ENCODE results near the gene MAP4K1. TPM values are rescaled to one million over a fixed set of nuclear protein-coding genes. Genes with fewer than 3 reads are reported as not detected.

Gene MAP4K1
- polyA plus RNA-seq, 2 of the 4 experiments (the other 2 are of a cell fraction), result 1.2 to 2.6 TPM

DNA sequence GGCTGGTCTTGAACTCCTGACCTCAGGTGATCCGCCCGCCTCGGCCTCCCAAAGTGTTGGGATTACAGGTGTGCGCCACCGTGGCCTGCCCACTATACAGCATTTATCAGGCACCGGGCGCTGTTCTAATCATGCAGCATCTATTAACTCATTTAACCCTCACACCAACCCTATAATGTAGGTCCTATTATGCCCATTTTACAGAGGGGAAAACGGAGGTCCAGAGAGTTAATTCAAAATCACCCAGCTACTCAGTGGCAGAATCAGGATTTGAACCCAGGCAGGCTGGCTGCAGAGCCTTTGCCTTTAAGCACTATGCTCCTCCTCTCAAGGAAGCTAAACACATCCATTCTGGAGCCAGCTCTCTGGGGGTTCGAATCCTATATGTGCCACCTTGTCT lies 54.3 kb downstream of the MAP4K1 start:
- Histone ChIP-seq H3K4me2 (no peak overlapping the region), H3K4me1 (0 out of 3 replicates have a peak, but pooled peaks cover 3% of the 10 kb centered on the region), H3K9me3 (no peaks in the 10 kb centered on the region), H3K27ac (no peak overlapping the region), H3K4me3 (no peak overlapping the region)
- TF ChIP-seq TP53 (CRISPR knock-in tag; IDR thresholded peaks at IDR 0.05) (no peak), MYC (IDR thresholded peaks at IDR 0.05; ENCODE audit: borderline replicate concordance, low read length) (no peak), NFE2L2 (conservative IDR thresholded peaks at IDR 0.05; ENCODE audit: low read length) (no peak), KDM1A (IDR thresholded peaks at IDR 0.05; ENCODE audit: low read depth) (peak; percentile 72; the same call in 1 of the 2 replicates)
- whole genome bisulfite sequencing (ENCODE audit: missing lambda C conversion rate), result 86% methylated on average over 9 of the region's 9 CpGs
- DNase-seq (ENCODE audit: low read depth in 1 of 2, low spot score in 1 of 2), result no peak
- ChIA-PET POLR2A (no interaction called here), CTCF (interaction anchor here (0.9 to 5.0 kb wide), 6 partner anchors 9 to 71 kb away, joined by 3 to 31 read pairs (median 4); no protein-coding TSS in a partner anchor)
- no peak for FAIRE-seq
- no peak for ATAC-seq

DNA sequence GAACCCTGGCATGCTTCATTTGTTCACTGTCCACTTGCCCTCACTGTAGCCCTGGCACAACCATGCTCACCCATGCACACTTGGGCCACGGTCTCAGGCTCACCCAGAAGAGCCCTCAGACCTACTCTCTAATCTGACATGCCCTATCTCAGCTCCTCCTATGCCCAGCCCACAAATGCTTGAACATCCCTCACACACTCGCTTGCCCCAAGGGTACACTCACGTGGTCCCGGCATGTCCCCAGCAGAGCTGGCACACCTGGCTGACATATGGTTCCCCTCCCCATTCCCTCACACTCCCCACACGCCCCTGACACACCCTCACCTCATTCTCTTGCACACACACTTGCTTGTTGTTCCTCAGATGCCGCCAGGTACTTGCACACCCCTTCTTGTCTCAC lies 55.7 kb downstream of the MAP4K1 start:
- ChIA-PET POLR2A (no interaction called here), CTCF (interaction anchor here (0.6 to 5.0 kb wide), 6 partner anchors 9 to 389 kb away, joined by 3 to 31 read pairs (median 4); no protein-coding TSS in a partner anchor)
- no peaks in the 10 kb centered on the region for H3K9me3 ChIP-seq
- H3K27ac ChIP-seq, result no peak overlapping the region
- 46% methylated on average over 6 of the region's 6 CpGs for WGBS (ENCODE audit: missing lambda C conversion rate)
- H3K4me2 ChIP-seq, result no peak overlapping the region
- FAIRE-seq, result no peak
- H3K4me3 ChIP-seq, result no peak overlapping the region
- H3K4me1 ChIP-seq, result 0 out of 3 replicates have a peak, but pooled peaks cover 3% of the 10 kb centered on the region
- ATAC-seq, result peak; percentile 19 to 30; a peak in 4 of 6 replicates
- DNase-seq (ENCODE audit: low read depth in 1 of 2, low spot score in 1 of 2), result no peak
- TF ChIP-seq, protein P1, sequence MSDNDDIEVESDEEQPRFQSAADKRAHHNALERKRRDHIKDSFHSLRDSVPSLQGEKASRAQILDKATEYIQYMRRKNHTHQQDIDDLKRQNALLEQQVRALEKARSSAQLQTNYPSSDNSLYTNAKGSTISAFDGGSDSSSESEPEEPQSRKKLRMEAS (IDR thresholded peaks at IDR 0.05), result no peak
- TF ChIP-seq RARB (CRISPR knock-in tag; IDR thresholded peaks at IDR 0.05), result no peak
- no peak for TF ChIP-seq TFCP2L1 (CRISPR knock-in tag; IDR thresholded peaks at IDR 0.05)
- no peak for TF ChIP-seq BHLHE40 (IDR thresholded peaks at IDR 0.05; ENCODE audit: low read depth, low read length)
- TF ChIP-seq FOSB (CRISPR knock-in tag; IDR thresholded peaks at IDR 0.05), result no peak
- TF ChIP-seq, protein P2, sequence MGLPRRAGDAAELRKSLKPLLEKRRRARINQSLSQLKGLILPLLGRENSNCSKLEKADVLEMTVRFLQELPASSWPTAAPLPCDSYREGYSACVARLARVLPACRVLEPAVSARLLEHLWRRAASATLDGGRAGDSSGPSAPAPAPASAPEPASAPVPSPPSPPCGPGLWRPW (IDR thresholded peaks at IDR 0.05), result no peak
- TF ChIP-seq, protein P3, sequence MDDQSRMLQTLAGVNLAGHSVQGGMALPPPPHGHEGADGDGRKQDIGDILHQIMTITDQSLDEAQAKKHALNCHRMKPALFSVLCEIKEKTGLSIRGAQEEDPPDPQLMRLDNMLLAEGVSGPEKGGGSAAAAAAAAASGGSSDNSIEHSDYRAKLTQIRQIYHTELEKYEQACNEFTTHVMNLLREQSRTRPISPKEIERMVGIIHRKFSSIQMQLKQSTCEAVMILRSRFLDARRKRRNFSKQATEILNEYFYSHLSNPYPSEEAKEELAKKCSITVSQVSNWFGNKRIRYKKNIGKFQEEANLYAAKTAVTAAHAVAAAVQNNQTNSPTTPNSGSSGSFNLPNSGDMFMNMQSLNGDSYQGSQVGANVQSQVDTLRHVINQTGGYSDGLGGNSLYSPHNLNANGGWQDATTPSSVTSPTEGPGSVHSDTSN (IDR thresholded peaks at IDR 0.05), result no peak
- no peak for TF ChIP-seq TP53 (CRISPR knock-in tag; IDR thresholded peaks at IDR 0.05)
- TF ChIP-seq EHF (CRISPR knock-in tag; IDR thresholded peaks at IDR 0.05), result no peak
- no peak for TF ChIP-seq MAZ (IDR thresholded peaks at IDR 0.05; ENCODE audit: borderline replicate concordance, low read depth, low read length)
- TF ChIP-seq PHF8 (IDR thresholded peaks at IDR 0.05; ENCODE audit: borderline replicate concordance, low read depth), result no peak
- no peak for TF ChIP-seq HDAC2 (IDR thresholded peaks at IDR 0.05)

DNA sequence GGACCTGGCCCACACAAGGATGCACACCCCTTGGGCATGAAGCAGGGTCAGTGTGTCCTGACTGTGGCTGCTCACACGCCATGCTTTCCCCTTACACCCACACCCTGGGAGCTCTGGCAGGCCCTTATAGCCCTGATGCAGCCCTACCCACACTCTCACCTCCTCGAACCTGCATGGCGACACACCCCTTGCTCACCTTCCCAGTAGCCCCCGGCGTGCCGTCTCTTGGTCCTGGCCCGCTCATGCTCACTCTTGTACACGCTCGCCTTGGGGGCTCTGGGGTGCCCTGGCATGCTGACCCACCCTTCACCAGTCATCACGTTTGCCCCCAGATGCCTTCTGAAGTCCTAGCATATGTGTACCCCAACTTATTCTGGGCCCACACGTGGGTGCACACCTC lies 56.1 kb downstream of the MAP4K1 start:
- CTCF ChIA-PET, result interaction anchor here (0.6 to 5.0 kb wide), 8 partner anchors 9 to 389 kb away, joined by 3 to 31 read pairs (median 4); partner anchors contain the start of genes MRPS12 and SARS2
- TF ChIP-seq MYC (IDR thresholded peaks at IDR 0.05; ENCODE audit: borderline replicate concordance, low read length) (no peak), ESRRA (IDR thresholded peaks at IDR 0.05; ENCODE audit: borderline replicate concordance, low read length) (no peak), NFE2L2 (conservative IDR thresholded peaks at IDR 0.05; ENCODE audit: low read length) (no peak), ZSCAN20 (CRISPR knock-in tag; IDR thresholded peaks at IDR 0.05) (no peak), NR3C1 (IDR thresholded peaks at IDR 0.05) (no peak), NPAS2 (CRISPR knock-in tag; IDR thresholded peaks at IDR 0.05; ENCODE audit: borderline replicate concordance) (no peak), KDM1A (IDR thresholded peaks at IDR 0.05; ENCODE audit: low read depth) (no peak), FOXS1 (CRISPR knock-in tag; IDR thresholded peaks at IDR 0.05) (no peak), JUNB (IDR thresholded peaks at IDR 0.05) (no peak), ZFP36 (IDR thresholded peaks at IDR 0.05; ENCODE audit: borderline replicate concordance, partially characterized antibody) (no peak)
- TF ChIP-seq, protein P4, sequence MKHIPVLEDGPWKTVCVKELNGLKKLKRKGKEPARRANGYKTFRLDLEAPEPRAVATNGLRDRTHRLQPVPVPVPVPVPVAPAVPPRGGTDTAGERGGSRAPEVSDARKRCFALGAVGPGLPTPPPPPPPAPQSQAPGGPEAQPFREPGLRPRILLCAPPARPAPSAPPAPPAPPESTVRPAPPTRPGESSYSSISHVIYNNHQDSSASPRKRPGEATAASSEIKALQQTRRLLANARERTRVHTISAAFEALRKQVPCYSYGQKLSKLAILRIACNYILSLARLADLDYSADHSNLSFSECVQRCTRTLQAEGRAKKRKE (CRISPR knock-in tag; IDR thresholded peaks at IDR 0.05; ENCODE audit: low read depth), result no peak
- TF ChIP-seq, protein P5, sequence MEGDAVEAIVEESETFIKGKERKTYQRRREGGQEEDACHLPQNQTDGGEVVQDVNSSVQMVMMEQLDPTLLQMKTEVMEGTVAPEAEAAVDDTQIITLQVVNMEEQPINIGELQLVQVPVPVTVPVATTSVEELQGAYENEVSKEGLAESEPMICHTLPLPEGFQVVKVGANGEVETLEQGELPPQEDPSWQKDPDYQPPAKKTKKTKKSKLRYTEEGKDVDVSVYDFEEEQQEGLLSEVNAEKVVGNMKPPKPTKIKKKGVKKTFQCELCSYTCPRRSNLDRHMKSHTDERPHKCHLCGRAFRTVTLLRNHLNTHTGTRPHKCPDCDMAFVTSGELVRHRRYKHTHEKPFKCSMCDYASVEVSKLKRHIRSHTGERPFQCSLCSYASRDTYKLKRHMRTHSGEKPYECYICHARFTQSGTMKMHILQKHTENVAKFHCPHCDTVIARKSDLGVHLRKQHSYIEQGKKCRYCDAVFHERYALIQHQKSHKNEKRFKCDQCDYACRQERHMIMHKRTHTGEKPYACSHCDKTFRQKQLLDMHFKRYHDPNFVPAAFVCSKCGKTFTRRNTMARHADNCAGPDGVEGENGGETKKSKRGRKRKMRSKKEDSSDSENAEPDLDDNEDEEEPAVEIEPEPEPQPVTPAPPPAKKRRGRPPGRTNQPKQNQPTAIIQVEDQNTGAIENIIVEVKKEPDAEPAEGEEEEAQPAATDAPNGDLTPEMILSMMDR (IDR thresholded peaks at IDR 0.05), result no peak
- TF ChIP-seq, protein P6, sequence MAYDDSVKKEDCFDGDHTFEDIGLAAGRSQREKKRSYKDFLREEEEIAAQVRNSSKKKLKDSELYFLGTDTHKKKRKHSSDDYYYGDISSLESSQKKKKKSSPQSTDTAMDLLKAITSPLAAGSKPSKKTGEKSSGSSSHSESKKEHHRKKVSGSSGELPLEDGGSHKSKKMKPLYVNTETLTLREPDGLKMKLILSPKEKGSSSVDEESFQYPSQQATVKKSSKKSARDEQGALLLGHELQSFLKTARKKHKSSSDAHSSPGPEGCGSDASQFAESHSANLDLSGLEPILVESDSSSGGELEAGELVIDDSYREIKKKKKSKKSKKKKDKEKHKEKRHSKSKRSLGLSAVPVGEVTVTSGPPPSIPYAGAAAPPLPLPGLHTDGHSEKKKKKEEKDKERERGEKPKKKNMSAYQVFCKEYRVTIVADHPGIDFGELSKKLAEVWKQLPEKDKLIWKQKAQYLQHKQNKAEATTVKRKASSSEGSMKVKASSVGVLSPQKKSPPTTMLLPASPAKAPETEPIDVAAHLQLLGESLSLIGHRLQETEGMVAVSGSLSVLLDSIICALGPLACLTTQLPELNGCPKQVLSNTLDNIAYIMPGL (CRISPR knock-in tag; IDR thresholded peaks at IDR 0.05; ENCODE audit: borderline replicate concordance), result no peak
- TF ChIP-seq, protein P1 (IDR thresholded peaks at IDR 0.05), result no peak
- no peak for FAIRE-seq
- no peak for DNase-seq (ENCODE audit: low read depth in 1 of 2, low spot score in 1 of 2)
- ATAC-seq, result peak; percentile 6; a peak in 2 of 6 replicates
- WGBS (ENCODE audit: missing lambda C conversion rate), result 69% methylated on average over 11 of the region's 11 CpGs
- H3K4me1 ChIP-seq, result 0 out of 3 replicates have a peak, but pooled peaks cover 3% of the 10 kb centered on the region
- no peak overlapping the region for H3K27ac ChIP-seq
- no peak overlapping the region for H3K4me2 ChIP-seq
- H3K4me3 ChIP-seq, result no peak overlapping the region
- POLR2A ChIA-PET, result no interaction called here
- H3K9me3 ChIP-seq, result no peaks in the 10 kb centered on the region
